ENCODE data around the gene FAM20B. TPM values are rescaled to one million over a fixed set of nuclear protein-coding genes. Genes with fewer than 3 reads are reported as not detected.

FAM20B gene
- total RNA-seq, 1 experiment from 2014 or later, result 35.4 TPM

DNA sequence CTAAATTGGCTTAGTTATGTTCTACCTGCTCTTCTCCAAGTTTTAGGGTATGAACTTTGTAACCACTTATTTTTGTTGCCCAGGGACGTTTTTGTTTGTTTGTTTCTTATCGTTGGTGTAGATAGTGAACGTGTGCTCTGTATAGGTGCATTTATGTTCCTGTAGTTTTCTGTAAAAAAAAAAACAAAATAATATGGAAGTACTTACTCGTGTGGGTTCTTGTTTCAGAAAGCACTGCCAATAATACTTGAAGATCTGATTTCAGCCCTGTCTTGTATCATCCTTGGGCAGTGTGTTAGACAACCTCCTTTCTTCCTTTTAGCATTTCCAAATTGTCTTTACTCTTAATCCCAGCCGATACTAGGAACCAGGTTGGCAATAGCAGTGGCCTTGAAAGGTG lies 4.4 kb downstream of the FAM20B start:
- H3K79me2 ChIP-seq (ENCODE audit: insufficient read depth, low read length), result peaks cover 6% of the 10 kb centered on the region; the same call in 1 of the 2 replicates

More for the DNA sequence above, 4.4 kb downstream of the FAM20B start:
- Histone ChIP-seq H3K4me2 (ENCODE audit: insufficient read depth, insufficient read length, low read length) (no peak overlapping the region), H2BK20ac (ENCODE audit: low read depth, low read length, poor library complexity, severe bottlenecking) (no peak overlapping the region), H2AK5ac (ENCODE audit: insufficient read length, low read length) (no peak overlapping the region), H2BK5ac (ENCODE audit: insufficient read length, low read length) (no peak overlapping the region), H3T11ph (ENCODE audit: low read length) (no peak overlapping the region), H2BK120ac (ENCODE audit: low read depth, low read length, poor library complexity, severe bottlenecking) (no peak overlapping the region), H3K79me1 (ENCODE audit: insufficient read depth, low read depth, low read length, poor library complexity, severe bottlenecking) (no peaks in the 10 kb centered on the region), H3K4ac (ENCODE audit: low read depth, low read length) (no peak overlapping the region), H4K8ac (replicated peaks; ENCODE audit: insufficient read length, low read depth, low read length) (no peak overlapping the region), H4K5ac (ENCODE audit: insufficient read length, low read depth, low read length) (no peak overlapping the region), H3K23me2 (ENCODE audit: insufficient read length, low read depth, low read length, poor library complexity, severe bottlenecking) (peaks cover 10% of the 10 kb centered on the region), H3K23ac (ENCODE audit: insufficient read length, low read depth, low read length) (no peak overlapping the region), H3K4me1 (ENCODE audit: insufficient read depth, low read length) (peaks cover 10% of the 10 kb centered on the region; the same call in 1 of the 2 replicates), H3K14ac (ENCODE audit: insufficient read depth, low read length) (no peak overlapping the region), H4K20me1 (ENCODE audit: control insufficient read depth, insufficient read depth, insufficient read length) (no peaks in the 10 kb centered on the region), H3K9ac (ENCODE audit: extremely low read depth, insufficient read length, low read length) (no peak overlapping the region), H4K91ac (ENCODE audit: insufficient read length, low read depth, low read length) (no peak overlapping the region), H3K9me3 (ENCODE audit: control insufficient read depth, low read depth, low read length) (no peaks in the 10 kb centered on the region), H2AFZ (ENCODE audit: low read length) (no peak overlapping the region), H3K18ac (ENCODE audit: insufficient read length, low read depth, low read length) (no peak overlapping the region), H3K56ac (ENCODE audit: insufficient read length, low read depth, low read length) (no peak overlapping the region), H2BK12ac (ENCODE audit: insufficient read length, low read depth, low read length) (no peak overlapping the region), H3K27ac (ENCODE audit: insufficient read length, low read depth, low read length) (no peak overlapping the region), H2BK15ac (ENCODE audit: low read depth, low read length) (no peak overlapping the region), H3K27me3 (ENCODE audit: insufficient read depth, low read length) (no peaks in the 10 kb centered on the region)
- Mint-ChIP-seq H3K27me3 (ENCODE audit: low read depth) (no peaks in the 10 kb centered on the region), H3K9me3 (no peaks in the 10 kb centered on the region), H3K4me1 (peaks cover 61 to 67% of the 10 kb centered on the region in 2 experiments), H3K27ac (no peak overlapping the region), H3K4me3 (no peak overlapping the region), H3K36me3 (ENCODE audit: insufficient read depth in 1 of 3, low read depth in 3 of 3) (no peaks in the 10 kb centered on the region; a peak in 1 of 7 replicates)
- TF ChIP-seq, protein P1, sequence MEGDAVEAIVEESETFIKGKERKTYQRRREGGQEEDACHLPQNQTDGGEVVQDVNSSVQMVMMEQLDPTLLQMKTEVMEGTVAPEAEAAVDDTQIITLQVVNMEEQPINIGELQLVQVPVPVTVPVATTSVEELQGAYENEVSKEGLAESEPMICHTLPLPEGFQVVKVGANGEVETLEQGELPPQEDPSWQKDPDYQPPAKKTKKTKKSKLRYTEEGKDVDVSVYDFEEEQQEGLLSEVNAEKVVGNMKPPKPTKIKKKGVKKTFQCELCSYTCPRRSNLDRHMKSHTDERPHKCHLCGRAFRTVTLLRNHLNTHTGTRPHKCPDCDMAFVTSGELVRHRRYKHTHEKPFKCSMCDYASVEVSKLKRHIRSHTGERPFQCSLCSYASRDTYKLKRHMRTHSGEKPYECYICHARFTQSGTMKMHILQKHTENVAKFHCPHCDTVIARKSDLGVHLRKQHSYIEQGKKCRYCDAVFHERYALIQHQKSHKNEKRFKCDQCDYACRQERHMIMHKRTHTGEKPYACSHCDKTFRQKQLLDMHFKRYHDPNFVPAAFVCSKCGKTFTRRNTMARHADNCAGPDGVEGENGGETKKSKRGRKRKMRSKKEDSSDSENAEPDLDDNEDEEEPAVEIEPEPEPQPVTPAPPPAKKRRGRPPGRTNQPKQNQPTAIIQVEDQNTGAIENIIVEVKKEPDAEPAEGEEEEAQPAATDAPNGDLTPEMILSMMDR (conservative IDR thresholded peaks at IDR 0.05), result no peak
- DNase-seq, result no peak
- WGBS (ENCODE audit: extremely low coverage, insufficient read length, low lambda C conversion rate), result no CpG with 5 or more reads among the region's 5 CpGs

Data from H9 (cell line).